B cell (primary cell): ENCODE data around the gene LMAN2. TPM values are rescaled to one million over a fixed set of nuclear protein-coding genes. Genes with fewer than 3 reads are reported as not detected.

Experiments
- ATAC-seq: fragments of 200-7000 bp; cut with Tn5 transposase; one replicate; pipeline ENCODE4 v1.10.0; 2021; ENCODE audit warnings: low read depth, mild to moderate bottlenecking, moderate number of reproducible peaks, moderate library complexity
- CTCF ChIA-PET: fragments of 350-600 bp; sonication (Branson Sonifier 250); formaldehyde crosslinking; loops from one replicate; lab custom pipeline; 2021; ENCODE audit warnings: antibody characterized with exemption, inconsistent platforms; lab: Charles Lee
- POLR2A ChIA-PET: fragments of 350-600 bp; sonication (Branson Sonifier 250); formaldehyde crosslinking; loops from one replicate; lab custom pipeline; 2021; ENCODE audit warnings: antibody characterized with exemption; lab: Charles Lee
- DNase-seq: peaks from one replicate; pipeline ENCODE4 v3.0.0; 2013
- H2AFZ ChIP-seq: 2 replicates; pipeline ENCODE4 v1.6.1; 2012; ENCODE audit warnings: mild to moderate bottlenecking, low read depth, low read length; ENCODE audit not compliant: insufficient read depth, poor library complexity, severe bottlenecking
- H3K27ac ChIP-seq, 2 donors: 1 replicate in 1 of 2; 2 replicates in 1 of 2; pipeline ENCODE4 v1.5.1; 2012 to 2013; ENCODE audit warnings: low read length in 2 of 2, mild to moderate bottlenecking in 2 of 2, moderate library complexity in 1 of 2
- H3K27me3 ChIP-seq, 4 experiments: fragments of 200-600 bp in 1 of 4; sonication (generic) in 1 of 4; replicated peaks in 1 of 4; 1 replicate in 2 of 4; 2 replicates in 2 of 4; pipeline versions ENCODE4 v1.6.1 to v1.7.0; 2013 to 2016; ENCODE audit warnings: low read length in 3 of 4, mild to moderate bottlenecking in 2 of 4, mixed read lengths in 1 of 4, moderate library complexity in 1 of 4; ENCODE audit not compliant: insufficient read depth in 4 of 4, control insufficient read depth in 3 of 4; ENCODE audit errors: control extremely low read depth in 1 of 4
- H3K36me3 ChIP-seq, 2 experiments: replicated peaks in 1 of 2; 1 replicate in 1 of 2; 2 replicates in 1 of 2; pipeline versions ENCODE4 v1.6.1 to v1.7.1; 2013; ENCODE audit warnings: low read length in 1 of 2; ENCODE audit not compliant: insufficient read depth in 2 of 2, control insufficient read depth in 1 of 2; ENCODE audit errors: control extremely low read depth in 1 of 2, extremely low read depth in 1 of 2
- H3K4me1 ChIP-seq, 2 donors: fragments of 200-600 bp in 1 of 2; sonication (generic) in 1 of 2; 1 replicate in 1 of 2; 2 replicates in 1 of 2; pipeline versions ENCODE4 v1.5.1 to v1.6.1; 2013 to 2017; ENCODE audit warnings: low read length in 2 of 2; ENCODE audit not compliant: control insufficient read depth in 2 of 2, insufficient read depth in 2 of 2
- H3K4me2 ChIP-seq: replicated peaks from 2 replicates; pipeline ENCODE3; 2012; ENCODE audit warnings: mild to moderate bottlenecking, low read depth, low read length; ENCODE audit not compliant: poor library complexity, severe bottlenecking
- H3K4me3 ChIP-seq, 5 experiments: fragments of 200-600 bp in 1 of 5; sonication (generic) in 1 of 5; 1 replicate in 3 of 5; 2 replicates in 2 of 5; pipeline versions ENCODE4 v1.5.1 to v1.7.0; 2011 to 2016; ENCODE audit warnings: low read length in 4 of 5, mild to moderate bottlenecking in 4 of 5, low read depth in 2 of 5, control low read depth in 1 of 5, moderate library complexity in 1 of 5; ENCODE audit not compliant: insufficient read depth in 1 of 5; ENCODE audit errors: control extremely low read depth in 1 of 5, extremely low read depth in 1 of 5
- H3K79me2 ChIP-seq: fragments of 200-600 bp; sonication (generic); one replicate; pipeline ENCODE4 v1.6.0; 2016; ENCODE audit warnings: low read length; ENCODE audit not compliant: control insufficient read depth, insufficient read depth
- H3K9ac ChIP-seq: fragments of 200-600 bp; sonication (generic); 2 replicates; pipeline ENCODE4 v1.6.1; 2017; ENCODE audit warnings: mild to moderate bottlenecking, low read length, moderate library complexity
- H3K9me3 ChIP-seq, 3 donors: one replicate each; pipeline versions ENCODE4 v1.6.1 to v1.7.1; 2013; ENCODE audit warnings: low read length in 2 of 3; ENCODE audit not compliant: control insufficient read depth in 2 of 3, insufficient read depth in 1 of 3; ENCODE audit errors: control extremely low read depth in 1 of 3
- H4K20me1 ChIP-seq: 2 replicates; pipeline ENCODE4 v1.6.0; 2012; ENCODE audit warnings: mild to moderate bottlenecking, low read length; ENCODE audit not compliant: insufficient read depth, control insufficient read depth, poor library complexity, severe bottlenecking
- H3K27ac Mint-ChIP-seq: one replicate; pipeline ENCODE4 v1.8.0; 2021; ENCODE audit warnings: mixed read lengths
- H3K27me3 Mint-ChIP-seq: one replicate; pipeline ENCODE4 v1.8.0; 2021; ENCODE audit warnings: mixed read lengths
- H3K4me1 Mint-ChIP-seq: one replicate; pipeline ENCODE4 v1.8.0; 2021; ENCODE audit warnings: mixed read lengths
- H3K4me3 Mint-ChIP-seq: one replicate; pipeline ENCODE4 v1.8.0; 2021; ENCODE audit warnings: mixed read lengths
- H3K9me3 Mint-ChIP-seq: one replicate; pipeline ENCODE4 v1.8.0; 2022; ENCODE audit warnings: mixed read lengths; ENCODE audit not compliant: insufficient read depth
- EZH2 ChIP-seq: IDR thresholded peaks from 2 replicates; pipeline ENCODE4 v1.6.1; 2012; ENCODE audit warnings: borderline replicate concordance, low read depth, mild to moderate bottlenecking, moderate library complexity, low read length; ENCODE audit not compliant: insufficient read depth, poor library complexity, severe bottlenecking
- WGBS: methylation state at CpG from one replicate; pipeline ENCODE4 v1.1.5; 2013; ENCODE audit warnings: missing lambda C conversion rate; ENCODE audit not compliant: insufficient coverage; 5-methylcytosine and 5-hydroxymethylcytosine counted together
- intact Hi-C: fragments of 100-400 bp; cut with micrococcal nuclease; formaldehyde crosslinking; loops from one replicate; pipeline ENCODE4 v1.10.0; 2022
- polyA plus RNA-seq: library from polyadenylated mRNA; depleted of rRNA; stranded (reverse); fragments of >200 nt; gene quantifications from 2 replicates; pipeline ENCODE4 v1.2.3, GENCODE V29; 2012
- total RNA-seq, 2 donors: library from RNA; stranded (reverse); fragments of 120-200 nt in 1 of 2; gene quantifications; 1 replicate in 1 of 2; 2 replicates in 1 of 2; pipeline versions ENCODE4 v1.2.3 to v1.2.4, GENCODE V29; 2013 to 2022
- TF ChIP-seq, protein P1 (sequence below): fragments of 200-600 bp; IDR thresholded peaks from one replicate; pipeline ENCODE4 v1.8.0; 2022; ENCODE audit warnings: antibody characterized with exemption, mild to moderate bottlenecking

LMAN2 gene
- total and polyA plus RNA-seq, 2 donors (not counting 1 experiment from before 2014, with no cell fraction given): 99.4 to 123 TPM

GRCh38 chr5:177296581-177296980, 54.9 kb downstream of the LMAN2 start:
- H3K4me3 Mint-ChIP-seq: peak overlapping the region; percentile 62
- ATAC-seq: no peak
- ChIA-PET POLR2A (interaction anchor here (0.6 kb wide), 1 partner anchor 123 kb away, joined by 8 read pairs; no protein-coding TSS in a partner anchor), CTCF (interaction anchor here (0.5 to 1.9 kb wide), 3 partner anchors 12 to 738 kb away, joined by 3 to 6 read pairs (median 4); no protein-coding TSS in a partner anchor)
- Histone ChIP-seq H3K4me1 (peaks cover 47 to 65% of the 10 kb centered on the region in 2 donors), H3K4me2 (peak overlapping the region; percentile 58), H4K20me1 (no peaks in the 10 kb centered on the region), H3K9ac (peak overlapping the region; percentile 12), H3K79me2 (peaks cover 5% of the 10 kb centered on the region), H3K36me3 (peaks cover 20 to 48% of the 10 kb centered on the region in 2 experiments), H3K9me3 (no peaks in the 10 kb centered on the region), H2AFZ (no peak overlapping the region), H3K4me3 (no peak overlapping the region), H3K27ac (peak overlapping the region; percentile 37 to 54), H3K27me3 (no peaks in the 10 kb centered on the region)
- peaks cover 60% of the 10 kb centered on the region for H3K4me1 Mint-ChIP-seq
- intact Hi-C loops: no loop called here
- no peaks in the 10 kb centered on the region for H3K27me3 Mint-ChIP-seq
- H3K27ac Mint-ChIP-seq: peak overlapping the region; percentile 54
- no peaks in the 10 kb centered on the region for H3K9me3 Mint-ChIP-seq
- DNase-seq: peak; percentile 33
- 13% methylated on average over 3 of the region's 4 CpGs for WGBS
- no peak for TF ChIP-seq EZH2
- TF ChIP-seq, protein P1, sequence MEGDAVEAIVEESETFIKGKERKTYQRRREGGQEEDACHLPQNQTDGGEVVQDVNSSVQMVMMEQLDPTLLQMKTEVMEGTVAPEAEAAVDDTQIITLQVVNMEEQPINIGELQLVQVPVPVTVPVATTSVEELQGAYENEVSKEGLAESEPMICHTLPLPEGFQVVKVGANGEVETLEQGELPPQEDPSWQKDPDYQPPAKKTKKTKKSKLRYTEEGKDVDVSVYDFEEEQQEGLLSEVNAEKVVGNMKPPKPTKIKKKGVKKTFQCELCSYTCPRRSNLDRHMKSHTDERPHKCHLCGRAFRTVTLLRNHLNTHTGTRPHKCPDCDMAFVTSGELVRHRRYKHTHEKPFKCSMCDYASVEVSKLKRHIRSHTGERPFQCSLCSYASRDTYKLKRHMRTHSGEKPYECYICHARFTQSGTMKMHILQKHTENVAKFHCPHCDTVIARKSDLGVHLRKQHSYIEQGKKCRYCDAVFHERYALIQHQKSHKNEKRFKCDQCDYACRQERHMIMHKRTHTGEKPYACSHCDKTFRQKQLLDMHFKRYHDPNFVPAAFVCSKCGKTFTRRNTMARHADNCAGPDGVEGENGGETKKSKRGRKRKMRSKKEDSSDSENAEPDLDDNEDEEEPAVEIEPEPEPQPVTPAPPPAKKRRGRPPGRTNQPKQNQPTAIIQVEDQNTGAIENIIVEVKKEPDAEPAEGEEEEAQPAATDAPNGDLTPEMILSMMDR: no peak

- Histone ChIP-seq H3K4me2 (peak overlapping the region; percentile 58), H3K9me3 (no peaks in the 10 kb centered on the region), H3K4me3 (no peak overlapping the region), H3K79me2 (peaks cover 4% of the 10 kb centered on the region), H3K27ac (peak overlapping the region in 1 of 2 donors; percentile 54), H4K20me1 (no peaks in the 10 kb centered on the region), H3K27me3 (no peaks in the 10 kb centered on the region), H2AFZ (no peak overlapping the region), H3K36me3 (peaks cover 20 to 44% of the 10 kb centered on the region in 2 experiments), H3K4me1 (peaks cover 44 to 62% of the 10 kb centered on the region in 2 donors), H3K9ac (no peak overlapping the region)
- Mint-ChIP-seq H3K4me1 (peaks cover 57% of the 10 kb centered on the region), H3K27me3 (no peaks in the 10 kb centered on the region), H3K9me3 (no peaks in the 10 kb centered on the region), H3K27ac (peak overlapping the region; percentile 54), H3K4me3 (peak overlapping the region; percentile 59)
- intact Hi-C loops: no loop called here
- DNase-seq (peak; percentile 37), ATAC-seq (no peak)
- TF ChIP-seq, protein P1: no peak
- TF ChIP-seq EZH2: no peak
- CTCF ChIA-PET: interaction anchor here (0.5 to 1.9 kb wide), 2 partner anchors 13 to 738 kb away, joined by 3 to 6 read pairs; no protein-coding TSS in a partner anchor
- WGBS: 39% methylated on average over 7 of the region's 9 CpGs
- POLR2A ChIA-PET: interaction anchor here (0.6 to 1.0 kb wide), 2 partner anchors 7 to 123 kb away, joined by 3 to 8 read pairs; no protein-coding TSS in a partner anchor
Observed at GRCh38 chr5:177295924-177296323, 55.5 kb downstream of the LMAN2 start.
